ENCODE data around the gene CHEK2. TPM values are rescaled to one million over a fixed set of nuclear protein-coding genes. Genes with fewer than 3 reads are reported as not detected.

Gene CHEK2
- total and polyA plus RNA-seq, 8 donors: 0.83 to 4.6 (median 3.1) TPM

GRCh38 chr22:28716686-28717085 lies 24.9 kb downstream of the CHEK2 start:
- Histone ChIP-seq H3K27me3 (no peaks in the 10 kb centered on the region), H3K4me1 (no peaks in the 10 kb centered on the region), H3K9me3 (no peaks in the 10 kb centered on the region), H3K27ac (no peak overlapping the region), H3K4me3 (no peak overlapping the region), H3K36me3 (no peaks in the 10 kb centered on the region)
- intact Hi-C loops (cut with DNase I): no loop called here
- TF ChIP-seq CTCF (IDR thresholded peaks at IDR 0.05): no peak
- no peak for DNase-seq
- ATAC-seq: no peak
- WGBS, 2 donors: 95 to 99% methylated on average over 3 of the region's 3 CpGs
- no peak for FAIRE-seq

- 96 to 98% methylated on average over 7 of the region's 7 CpGs for WGBS, 2 donors
- no peak overlapping the region for H3K27ac ChIP-seq
- TF ChIP-seq CTCF (IDR thresholded peaks at IDR 0.05): no peak
- ATAC-seq (no peak), DNase-seq (no peak), FAIRE-seq (no peak)
- no peak overlapping the region for H3K4me3 ChIP-seq
- intact Hi-C loops (cut with DNase I): no loop called here
- H3K4me1 ChIP-seq: no peaks in the 10 kb centered on the region
- no peaks in the 10 kb centered on the region for H3K9me3 ChIP-seq
- no peaks in the 10 kb centered on the region for H3K36me3 ChIP-seq
- no peaks in the 10 kb centered on the region for H3K27me3 ChIP-seq
Observed at GRCh38 chr22:28715611-28716010, 26.0 kb downstream of the CHEK2 start.

GRCh38 chr22:28714043-28714628 lies 27.5 kb downstream of the CHEK2 start:
- H3K9me3 ChIP-seq: no peaks in the 10 kb centered on the region
- ATAC-seq (no peak), FAIRE-seq (no peak), DNase-seq (no peak)
- H3K4me3 ChIP-seq: no peak overlapping the region
- intact Hi-C loops (cut with DNase I): no loop called here
- H3K36me3 ChIP-seq: no peaks in the 10 kb centered on the region
- no peak overlapping the region for H3K27ac ChIP-seq
- 94 to 96% methylated on average over 2 of the region's 2 CpGs for WGBS, 2 donors
- no peak for TF ChIP-seq CTCF (IDR thresholded peaks at IDR 0.05)
- no peaks in the 10 kb centered on the region for H3K4me1 ChIP-seq
- H3K27me3 ChIP-seq: no peaks in the 10 kb centered on the region

- peak; percentile 24 to 69 (median 66) for ATAC-seq
- FAIRE-seq: no peak
Observed at GRCh38 chr22:28711820-28712777, 29.5 kb downstream of the CHEK2 start.

More at GRCh38 chr22:28711820-28712777, 29.5 kb downstream of the CHEK2 start:
- no peak overlapping the region for H3K4me3 ChIP-seq
- no peaks in the 10 kb centered on the region for H3K9me3 ChIP-seq
- H3K4me1 ChIP-seq: no peaks in the 10 kb centered on the region
- intact Hi-C loops (cut with DNase I): no loop called here
- no peak for TF ChIP-seq CTCF (IDR thresholded peaks at IDR 0.05)
- DNase-seq: no peak
- H3K36me3 ChIP-seq: no peaks in the 10 kb centered on the region
- peak overlapping the region in 2 of 4 donors; percentile 22 to 30 for H3K27ac ChIP-seq
- no peaks in the 10 kb centered on the region for H3K27me3 ChIP-seq
- WGBS, 2 donors: 50 to 55% methylated on average over 6 of the region's 6 CpGs
